Fibroblast of villous mesenchyme (primary cell): ENCODE data around the gene PIMREG. TPM values are rescaled to one million over a fixed set of nuclear protein-coding genes. Genes with fewer than 3 reads are reported as not detected.

Source experiments
- DNase-seq: peaks from one replicate; pipeline ENCODE4 v3.0.0-alpha.2; 2010; ENCODE audit warnings: low read depth
- H3K4me3 ChIP-seq: 2 replicates; pipeline ENCODE4 v1.5.1; 2011; ENCODE audit warnings: low read depth, mild to moderate bottlenecking, low read length
- total RNA-seq: library from RNA; depleted of rRNA; stranded (reverse); fragments of >200 nt; gene quantifications from 2 replicates; pipeline ENCODE4 v1.2.3, GENCODE V29; 2012
- TF ChIP-seq, protein P1 (sequence below): IDR thresholded peaks from 2 replicates; pipeline ENCODE4 v1.5.1; 2012; ENCODE audit warnings: low read depth, mild to moderate bottlenecking, low read length; ENCODE audit not compliant: insufficient read depth

Gene PIMREG
- total RNA-seq, 1 donor: 18.1 TPM

- peak; percentile 9 for DNase-seq
- peak overlapping the region; percentile 3 for H3K4me3 ChIP-seq
- TF ChIP-seq, protein P1, sequence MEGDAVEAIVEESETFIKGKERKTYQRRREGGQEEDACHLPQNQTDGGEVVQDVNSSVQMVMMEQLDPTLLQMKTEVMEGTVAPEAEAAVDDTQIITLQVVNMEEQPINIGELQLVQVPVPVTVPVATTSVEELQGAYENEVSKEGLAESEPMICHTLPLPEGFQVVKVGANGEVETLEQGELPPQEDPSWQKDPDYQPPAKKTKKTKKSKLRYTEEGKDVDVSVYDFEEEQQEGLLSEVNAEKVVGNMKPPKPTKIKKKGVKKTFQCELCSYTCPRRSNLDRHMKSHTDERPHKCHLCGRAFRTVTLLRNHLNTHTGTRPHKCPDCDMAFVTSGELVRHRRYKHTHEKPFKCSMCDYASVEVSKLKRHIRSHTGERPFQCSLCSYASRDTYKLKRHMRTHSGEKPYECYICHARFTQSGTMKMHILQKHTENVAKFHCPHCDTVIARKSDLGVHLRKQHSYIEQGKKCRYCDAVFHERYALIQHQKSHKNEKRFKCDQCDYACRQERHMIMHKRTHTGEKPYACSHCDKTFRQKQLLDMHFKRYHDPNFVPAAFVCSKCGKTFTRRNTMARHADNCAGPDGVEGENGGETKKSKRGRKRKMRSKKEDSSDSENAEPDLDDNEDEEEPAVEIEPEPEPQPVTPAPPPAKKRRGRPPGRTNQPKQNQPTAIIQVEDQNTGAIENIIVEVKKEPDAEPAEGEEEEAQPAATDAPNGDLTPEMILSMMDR: no peak
Measured at GRCh38 chr17:6455321-6455705, 11.1 kb downstream of the PIMREG start.

- TF ChIP-seq, protein P1: no peak
- H3K4me3 ChIP-seq: no peak overlapping the region
- no peak for DNase-seq
Measured at GRCh38 chr17:6456321-6456720, 12.1 kb downstream of the PIMREG start.

DNA sequence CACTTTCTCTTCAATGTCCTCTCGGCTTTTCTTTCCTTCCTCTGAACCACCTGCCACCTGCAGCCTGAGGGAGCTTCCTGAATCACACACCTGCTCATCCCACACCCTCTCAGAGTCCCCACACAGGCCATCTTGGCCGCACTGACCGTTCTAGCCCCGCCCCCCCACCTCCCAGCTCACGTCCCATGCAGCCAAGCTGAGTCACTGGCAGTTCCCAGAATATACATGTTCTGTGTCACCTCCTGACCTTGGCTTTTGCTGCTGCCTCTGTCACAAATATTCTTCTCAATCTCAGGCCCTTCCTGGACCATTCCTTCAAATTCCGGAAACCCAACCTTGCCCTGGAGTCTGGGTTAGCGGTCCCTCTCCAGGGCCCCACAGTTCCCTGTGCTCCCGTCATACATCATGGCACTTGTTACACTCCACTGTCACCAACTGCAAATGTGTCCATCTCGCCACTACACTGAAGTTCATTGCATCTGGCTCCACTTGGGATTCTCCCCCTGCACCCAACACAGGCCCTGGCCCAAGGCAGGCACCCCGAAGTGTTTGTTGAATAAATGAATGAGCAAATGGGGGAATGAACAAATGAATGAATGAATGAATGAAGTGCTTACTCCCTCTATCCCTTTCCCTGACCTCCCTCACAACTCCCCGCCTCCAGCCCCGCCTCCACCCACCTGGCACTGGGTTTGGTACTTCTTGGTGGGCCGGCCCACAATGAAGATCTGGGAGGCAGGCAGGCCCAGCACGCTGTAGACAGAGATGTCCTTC lies 12.8 kb downstream of the PIMREG start:
- TF ChIP-seq, protein P1: no peak
- peak; percentile 47 for DNase-seq
- no peak overlapping the region for H3K4me3 ChIP-seq

GRCh38 chr17:6457688-6458459 lies 13.6 kb downstream of the PIMREG start:
- no peak for DNase-seq
- no peak overlapping the region for H3K4me3 ChIP-seq
- TF ChIP-seq, protein P1: no peak

DNA sequence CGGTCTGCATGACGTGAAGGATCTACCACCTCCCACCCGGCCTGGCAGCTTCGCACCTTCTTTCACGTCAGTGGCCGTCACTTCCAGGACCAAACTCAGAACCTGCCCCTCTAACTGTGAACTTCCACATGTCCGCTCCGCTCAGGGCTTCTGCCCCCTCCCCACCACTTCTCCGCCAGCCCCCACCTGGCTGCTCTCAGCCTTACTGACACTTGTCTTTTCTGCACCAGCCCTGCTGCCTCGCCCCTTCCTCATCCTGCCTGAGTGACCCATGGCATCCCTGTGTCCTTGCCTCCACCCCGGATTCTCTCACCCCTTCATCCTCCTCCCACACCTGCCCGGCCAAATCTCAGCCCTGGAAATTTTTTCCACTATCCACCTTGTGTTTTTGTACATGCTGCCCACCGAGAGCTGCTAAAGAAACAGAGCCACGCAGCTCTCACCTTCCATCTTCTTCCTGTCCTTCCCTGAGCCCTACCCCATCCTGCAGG lies 14.2 kb downstream of the PIMREG start:
- TF ChIP-seq, protein P1: no peak
- DNase-seq: no peak
- no peak overlapping the region for H3K4me3 ChIP-seq

DNA sequence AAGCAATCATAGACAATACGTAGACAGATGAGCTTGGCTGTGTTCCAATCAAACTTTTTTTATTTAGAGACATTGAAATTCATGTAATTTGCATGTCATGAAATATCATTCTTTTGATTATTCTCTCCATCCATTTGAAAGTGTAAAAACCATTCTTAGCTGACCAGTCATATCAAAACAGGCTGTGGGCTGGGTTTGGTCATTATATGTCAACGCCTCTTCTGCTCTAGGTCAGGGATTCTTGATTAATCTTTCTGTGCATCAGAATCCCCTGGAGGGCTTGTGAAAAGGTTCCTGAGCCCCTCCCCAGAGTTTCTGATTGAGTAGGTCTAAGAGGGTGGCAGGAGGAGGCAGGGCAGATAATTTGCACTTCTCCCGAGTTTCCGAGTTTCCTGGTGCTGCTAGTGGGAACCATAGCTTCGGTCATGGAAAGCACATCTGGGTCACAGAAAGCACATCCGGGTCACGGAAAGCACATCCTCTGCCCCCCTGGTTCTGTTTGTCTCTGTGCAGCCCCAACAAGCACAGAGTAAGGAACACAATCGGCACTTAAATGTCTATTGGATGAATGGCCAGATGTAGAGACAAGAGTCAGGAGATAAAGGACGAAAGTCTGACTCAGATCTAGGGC lies 16.4 kb downstream of the PIMREG start:
- TF ChIP-seq, protein P1: no peak
- DNase-seq: no peak
- no peak overlapping the region for H3K4me3 ChIP-seq
